NCI-H1105 (cell line): ENCODE measurements around the gene TASP1.

Experiments
- DNase-seq: peaks from one replicate; lab custom pipeline; 2025; lab: John Stamatoyannopoulos, UW

TASP1 gene

GRCh38 chr20:13432126-13432525, 206.6 kb downstream of the TASP1 start:
- no peak for DNase-seq

GRCh38 chr20:13430346-13431002, 208.3 kb downstream of the TASP1 start:
- DNase-seq, result no peak

GRCh38 chr20:13428684-13429083, 210.0 kb downstream of the TASP1 start:
- no peak for DNase-seq

- DNase-seq, result no peak
Observed at GRCh38 chr20:13426870-13427269, 211.9 kb downstream of the TASP1 start.

- DNase-seq, result no peak
Observed at GRCh38 chr20:13425381-13426135, 213.2 kb downstream of the TASP1 start.

GRCh38 chr20:13424174-13424833, 214.4 kb downstream of the TASP1 start:
- no peak for DNase-seq

- no peak for DNase-seq
Observed at GRCh38 chr20:13423472-13424173, 215.1 kb downstream of the TASP1 start.

GRCh38 chr20:13422637-13423036, 216.1 kb downstream of the TASP1 start:
- DNase-seq, result no peak

GRCh38 chr20:13420625-13421024, 218.1 kb downstream of the TASP1 start:
- no peak for DNase-seq

- DNase-seq, result no peak
Observed at GRCh38 chr20:13419477-13419876, 219.3 kb downstream of the TASP1 start.

- DNase-seq, result no peak
Observed at GRCh38 chr20:13418263-13419229, 220.2 kb downstream of the TASP1 start.

- no peak for DNase-seq
Observed at GRCh38 chr20:13416531-13416930, 222.2 kb downstream of the TASP1 start.

GRCh38 chr20:13412806-13413445, 225.8 kb downstream of the TASP1 start:
- no peak for DNase-seq

- no peak for DNase-seq
Observed at GRCh38 chr20:13404293-13404692, 234.4 kb downstream of the TASP1 start.

- no peak for DNase-seq
Observed at GRCh38 chr20:13403453-13403852, 235.3 kb downstream of the TASP1 start.

GRCh38 chr20:13402986-13403385, 235.7 kb downstream of the TASP1 start:
- DNase-seq, result no peak

GRCh38 chr20:13402171-13402760, 236.5 kb downstream of the TASP1 start:
- DNase-seq, result no peak

GRCh38 chr20:13401596-13401995, 237.1 kb downstream of the TASP1 start:
- DNase-seq, result no peak

- DNase-seq, result no peak
Observed at GRCh38 chr20:13400453-13400852, 238.3 kb downstream of the TASP1 start.

- no peak for DNase-seq
Observed at GRCh38 chr20:13397300-13397724, 241.4 kb downstream of the TASP1 start.
